Natural killer cell (primary cell): Measurements from ENCODE around the gene EIF4E1B. TPM values are rescaled to one million over a fixed set of nuclear protein-coding genes. Genes with fewer than 3 reads are reported as not detected.

ENCODE experiments used
- ATAC-seq, 3 donors: fragments of 150-1000 bp in 2 of 3; fragments of 200-7000 bp in 1 of 3; cut with Tn5 transposase; 1 replicate in 1 of 3; 2 replicates in 2 of 3; pipeline ENCODE4 v1.10.0; 2021; ENCODE audit warnings: mild to moderate bottlenecking in 2 of 3, moderate library complexity in 2 of 3
- DNase-seq, 2 donors: peaks; one replicate each; pipeline versions ENCODE4 v3.0.0 to v3.0.0-alpha.2; 2013 to 2021; ENCODE audit warnings: mixed read lengths in 1 of 2
- H3K27ac ChIP-seq: one replicate; pipeline ENCODE4 v1.5.1; 2013; ENCODE audit warnings: mild to moderate bottlenecking, low read length
- H3K27me3 ChIP-seq: one replicate; pipeline ENCODE4 v1.6.1; 2013; ENCODE audit warnings: low read length; ENCODE audit not compliant: control insufficient read depth, insufficient read depth
- H3K36me3 ChIP-seq: one replicate; pipeline ENCODE4 v1.6.1; 2013; ENCODE audit warnings: low read length; ENCODE audit not compliant: control insufficient read depth, insufficient read depth
- H3K4me1 ChIP-seq: one replicate; pipeline ENCODE4 v1.6.1; 2013; ENCODE audit warnings: low read length; ENCODE audit not compliant: control insufficient read depth, insufficient read depth
- H3K4me3 ChIP-seq: one replicate; pipeline ENCODE4 v1.5.1; 2013; ENCODE audit warnings: low read length
- H3K9me3 ChIP-seq: one replicate; pipeline ENCODE4 v1.6.1; 2013; ENCODE audit warnings: low read length; ENCODE audit not compliant: control insufficient read depth, insufficient read depth
- H3K27ac Mint-ChIP-seq, 2 donors: one replicate each; pipeline ENCODE4 v1.8.0; 2022; ENCODE audit warnings: mild to moderate bottlenecking in 2 of 2, mixed read lengths in 2 of 2, moderate library complexity in 1 of 2
- H3K27me3 Mint-ChIP-seq, 2 donors: one replicate each; pipeline ENCODE4 v1.8.0; 2022; ENCODE audit warnings: low read depth in 2 of 2, mixed read lengths in 2 of 2
- H3K36me3 Mint-ChIP-seq: one replicate; pipeline ENCODE4 v1.8.0; 2022; ENCODE audit warnings: mixed read lengths
- H3K4me1 Mint-ChIP-seq, 2 donors: one replicate each; pipeline ENCODE4 v1.8.0; 2022; ENCODE audit warnings: mixed read lengths in 2 of 2
- H3K4me3 Mint-ChIP-seq: one replicate; pipeline ENCODE4 v1.8.0; 2022; ENCODE audit warnings: mild to moderate bottlenecking, moderate library complexity, mixed read lengths
- H3K9me3 Mint-ChIP-seq, 2 donors: one replicate each; pipeline ENCODE4 v1.8.0; 2022; ENCODE audit warnings: mixed read lengths in 2 of 2
- WGBS: methylation state at CpG from one replicate; pipeline ENCODE4 v1.1.7; 2013; ENCODE audit warnings: missing lambda C conversion rate; ENCODE audit not compliant: insufficient coverage; 5-methylcytosine and 5-hydroxymethylcytosine counted together
- intact Hi-C: fragments of 100-400 bp; cut with micrococcal nuclease; formaldehyde crosslinking; loops from one replicate; pipeline ENCODE4 v1.14.2; 2022
- total RNA-seq, 4 donors: library from RNA; stranded (reverse); fragments of 120-200 nt in 1 of 4; gene quantifications; one replicate each; pipeline versions ENCODE4 v1.2.3 to v1.2.4, GENCODE V29; 2013 to 2022
- TF ChIP-seq, protein P1 (sequence below): fragments of 200-600 bp; IDR thresholded peaks from one replicate; pipeline ENCODE4 v1.8.0; 2022; ENCODE audit warnings: antibody characterized with exemption

Gene EIF4E1B
- total RNA-seq, 3 donors from 2014 or later (not counting 1 experiment from before 2014, with no cell fraction given) = not detected

DNA sequence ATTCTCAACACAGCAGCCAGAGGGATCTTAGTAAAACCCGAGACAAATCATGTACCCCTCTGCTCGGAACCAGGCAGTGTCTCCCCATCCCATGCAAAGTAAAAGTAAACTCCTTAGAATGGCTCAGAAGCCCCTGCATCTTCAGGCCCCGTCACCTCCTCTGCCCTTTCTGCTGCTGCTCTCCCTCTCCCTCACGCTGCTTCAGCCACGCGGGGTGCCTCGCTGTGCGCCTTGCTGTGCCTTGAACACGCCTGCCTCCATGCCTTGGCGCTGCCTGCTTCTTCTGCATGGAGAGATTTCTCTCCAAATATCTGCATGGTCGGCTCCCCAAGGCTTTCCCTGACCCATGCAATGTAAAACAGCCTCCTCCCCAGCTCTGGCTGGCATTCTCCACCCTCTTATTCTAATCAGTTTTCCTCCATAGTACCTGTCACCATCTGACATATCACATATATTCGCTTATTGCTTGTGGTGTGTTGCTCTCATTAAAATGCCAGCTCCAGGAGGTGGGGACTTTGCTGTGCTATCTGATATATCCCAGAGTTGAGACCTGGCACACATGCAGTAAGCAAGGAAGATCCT, 28.5 kb upstream of the EIF4E1B start:
- H3K27ac Mint-ChIP-seq = no peak overlapping the region
- no peak for DNase-seq
- H3K36me3 ChIP-seq = no peaks in the 10 kb centered on the region
- peaks cover 0 to 9% of the 10 kb centered on the region in 2 donors for H3K27me3 Mint-ChIP-seq
- TF ChIP-seq, protein P1, sequence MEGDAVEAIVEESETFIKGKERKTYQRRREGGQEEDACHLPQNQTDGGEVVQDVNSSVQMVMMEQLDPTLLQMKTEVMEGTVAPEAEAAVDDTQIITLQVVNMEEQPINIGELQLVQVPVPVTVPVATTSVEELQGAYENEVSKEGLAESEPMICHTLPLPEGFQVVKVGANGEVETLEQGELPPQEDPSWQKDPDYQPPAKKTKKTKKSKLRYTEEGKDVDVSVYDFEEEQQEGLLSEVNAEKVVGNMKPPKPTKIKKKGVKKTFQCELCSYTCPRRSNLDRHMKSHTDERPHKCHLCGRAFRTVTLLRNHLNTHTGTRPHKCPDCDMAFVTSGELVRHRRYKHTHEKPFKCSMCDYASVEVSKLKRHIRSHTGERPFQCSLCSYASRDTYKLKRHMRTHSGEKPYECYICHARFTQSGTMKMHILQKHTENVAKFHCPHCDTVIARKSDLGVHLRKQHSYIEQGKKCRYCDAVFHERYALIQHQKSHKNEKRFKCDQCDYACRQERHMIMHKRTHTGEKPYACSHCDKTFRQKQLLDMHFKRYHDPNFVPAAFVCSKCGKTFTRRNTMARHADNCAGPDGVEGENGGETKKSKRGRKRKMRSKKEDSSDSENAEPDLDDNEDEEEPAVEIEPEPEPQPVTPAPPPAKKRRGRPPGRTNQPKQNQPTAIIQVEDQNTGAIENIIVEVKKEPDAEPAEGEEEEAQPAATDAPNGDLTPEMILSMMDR = no peak
- intact Hi-C loops = no loop called here
- H3K27me3 ChIP-seq = no peaks in the 10 kb centered on the region
- 84% methylated on average over 12 of the region's 12 CpGs for WGBS
- H3K4me3 ChIP-seq = no peak overlapping the region
- no peaks in the 10 kb centered on the region for H3K36me3 Mint-ChIP-seq
- no peak overlapping the region for H3K27ac ChIP-seq
- no peak for ATAC-seq
- no peaks in the 10 kb centered on the region for H3K9me3 ChIP-seq
- H3K4me1 ChIP-seq = no peaks in the 10 kb centered on the region
- H3K4me3 Mint-ChIP-seq = no peak overlapping the region
- H3K4me1 Mint-ChIP-seq = no peaks in the 10 kb centered on the region
- H3K9me3 Mint-ChIP-seq = no peaks in the 10 kb centered on the region

DNA sequence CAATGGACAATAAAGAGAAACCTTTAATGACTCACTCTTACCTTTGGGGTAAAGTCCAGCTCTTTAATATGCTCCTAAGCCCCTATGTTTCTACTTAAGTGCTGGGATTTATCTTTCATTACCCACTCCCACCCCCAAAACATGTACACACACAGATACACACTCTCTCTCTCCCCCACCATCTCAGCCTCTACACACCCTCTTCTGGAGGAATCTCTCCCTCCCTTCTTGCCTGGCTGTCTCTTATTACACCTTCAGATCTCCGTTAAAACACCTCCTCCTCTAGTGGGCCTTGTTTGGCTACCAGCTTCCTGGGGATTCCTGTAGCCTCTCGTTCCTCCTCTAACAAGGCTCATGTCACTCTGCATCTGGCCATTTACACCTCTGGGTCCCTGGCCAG, 27.4 kb upstream of the EIF4E1B start:
- ATAC-seq (no peak), DNase-seq (no peak)
- Mint-ChIP-seq H3K27ac (no peak overlapping the region), H3K27me3 (peaks cover 0 to 9% of the 10 kb centered on the region in 2 donors), H3K4me1 (no peaks in the 10 kb centered on the region), H3K36me3 (no peaks in the 10 kb centered on the region), H3K4me3 (no peak overlapping the region), H3K9me3 (no peaks in the 10 kb centered on the region)
- WGBS = 38% methylated on average over 2 of the region's 2 CpGs
- H3K27ac ChIP-seq = no peak overlapping the region
- no peaks in the 10 kb centered on the region for H3K27me3 ChIP-seq
- no peaks in the 10 kb centered on the region for H3K4me1 ChIP-seq
- TF ChIP-seq, protein P1 = no peak
- H3K36me3 ChIP-seq = no peaks in the 10 kb centered on the region
- no peaks in the 10 kb centered on the region for H3K9me3 ChIP-seq
- intact Hi-C loops = no loop called here
- H3K4me3 ChIP-seq = no peak overlapping the region

DNA sequence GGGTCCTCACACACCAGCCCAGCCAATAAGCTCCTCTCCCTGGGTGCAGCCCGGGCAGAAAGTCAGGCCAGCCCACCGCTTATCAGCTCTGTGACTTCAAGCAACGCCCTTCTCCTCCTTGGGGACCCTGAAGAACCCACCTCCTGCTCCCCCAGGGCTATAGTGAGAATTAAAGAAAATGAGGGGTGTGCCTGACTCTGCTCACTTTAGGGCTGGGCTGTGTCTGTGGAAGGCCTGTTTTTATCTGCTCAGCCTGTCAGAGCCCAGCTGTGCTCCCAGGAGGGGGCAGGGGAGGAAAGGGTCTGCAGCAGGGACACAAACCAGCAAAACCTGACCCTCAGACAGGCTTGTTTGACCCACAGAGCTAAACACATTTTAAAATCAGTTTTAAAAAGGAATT, 24.4 kb upstream of the EIF4E1B start:
- Mint-ChIP-seq H3K9me3 (no peaks in the 10 kb centered on the region), H3K27me3 (peaks cover 0 to 11% of the 10 kb centered on the region in 2 donors), H3K4me3 (no peak overlapping the region), H3K4me1 (peaks cover 6 to 9% of the 10 kb centered on the region in 2 donors), H3K27ac (no peak overlapping the region), H3K36me3 (no peaks in the 10 kb centered on the region)
- no peak for ATAC-seq
- 72% methylated on average over 2 of the region's 3 CpGs for WGBS
- TF ChIP-seq, protein P1 = no peak
- Histone ChIP-seq H3K27me3 (no peaks in the 10 kb centered on the region), H3K27ac (no peak overlapping the region), H3K4me1 (peaks cover 13% of the 10 kb centered on the region), H3K4me3 (no peak overlapping the region), H3K9me3 (no peaks in the 10 kb centered on the region), H3K36me3 (no peaks in the 10 kb centered on the region)
- no peak for DNase-seq
- intact Hi-C loops = no loop called here

- H3K9me3 Mint-ChIP-seq = no peaks in the 10 kb centered on the region
- TF ChIP-seq, protein P1 = no peak
- WGBS = 92% methylated on average over 3 of the region's 3 CpGs
- no peak overlapping the region for H3K27ac Mint-ChIP-seq
- no peak for DNase-seq
- peaks cover 9 to 10% of the 10 kb centered on the region in 2 donors for H3K4me1 Mint-ChIP-seq
- peaks cover 7 to 16% of the 10 kb centered on the region in 2 donors for H3K27me3 Mint-ChIP-seq
- Histone ChIP-seq H3K36me3 (no peaks in the 10 kb centered on the region), H3K27ac (no peak overlapping the region), H3K4me1 (peaks cover 13% of the 10 kb centered on the region), H3K4me3 (no peak overlapping the region), H3K9me3 (no peaks in the 10 kb centered on the region), H3K27me3 (no peaks in the 10 kb centered on the region)
- H3K36me3 Mint-ChIP-seq = no peaks in the 10 kb centered on the region
- no peak for ATAC-seq
- intact Hi-C loops = no loop called here
- no peak overlapping the region for H3K4me3 Mint-ChIP-seq
These were observed 23.6 kb upstream of the EIF4E1B start for GRCh38 chr5:176606875-176607274.
